Islet precursor cell (in vitro differentiated cells): Measurements from ENCODE around the gene CTNNA3.
"Not testable (repeated sequence)": the region's sequence is repeated elsewhere in the genome, so short reads cannot be mapped to it uniquely, and the experiment has no call there.

Experiments used
- DNase-seq: peaks from one replicate; pipeline ENCODE4 v3.0.0-alpha.2; 2018

The CTNNA3 gene

GRCh38 chr10:67599597-67599996 is 96.4 kb downstream of the CTNNA3 start:
- DNase-seq: no peak

DNA sequence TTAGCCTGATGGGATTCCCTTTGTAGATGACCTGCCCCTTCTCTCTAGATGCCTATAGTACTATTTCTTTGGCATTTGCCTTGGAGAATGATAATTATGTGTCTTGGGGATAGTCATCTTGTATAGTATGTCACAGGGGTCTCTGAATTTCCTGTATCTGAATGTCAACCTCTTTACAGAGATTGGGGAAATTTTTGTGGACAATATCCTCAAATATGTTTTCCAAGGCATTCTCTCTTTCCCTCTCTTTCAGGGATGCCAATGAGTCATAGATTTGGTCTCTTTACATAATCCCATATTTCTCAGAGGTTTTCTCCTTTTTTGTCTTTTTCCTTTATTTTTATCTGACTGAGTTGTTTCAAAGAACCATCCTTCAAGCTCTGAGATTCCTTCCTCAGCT is 99.4 kb downstream of the CTNNA3 start:
- no peak for DNase-seq

DNA sequence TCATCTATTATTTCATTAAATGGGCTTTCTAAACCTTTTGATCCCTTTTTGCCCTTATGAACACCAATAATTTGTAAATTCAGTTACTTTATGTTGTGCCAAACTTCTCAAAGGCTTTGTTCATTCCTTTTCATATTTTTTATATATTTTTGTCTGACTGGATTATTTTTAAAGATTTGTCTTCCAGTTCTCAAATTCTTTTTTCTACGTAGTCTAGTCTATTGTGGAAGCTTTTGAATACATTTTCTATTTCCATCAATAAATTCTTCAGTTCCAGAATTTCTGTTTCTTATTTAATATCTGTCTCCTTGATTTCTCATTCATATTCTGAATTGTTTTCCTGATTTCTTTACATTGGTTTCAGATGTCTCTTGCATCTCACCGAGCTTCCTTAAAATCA is 108.2 kb downstream of the CTNNA3 start:
- no peak for DNase-seq

- DNase-seq: no peak
Observed at GRCh38 chr10:67575532-67575931, 120.5 kb downstream of the CTNNA3 start.

- no peak for DNase-seq
Observed at GRCh38 chr10:67573484-67573883, 122.5 kb downstream of the CTNNA3 start.

- no peak for DNase-seq
Observed at GRCh38 chr10:67571503-67571902, 124.5 kb downstream of the CTNNA3 start.

- not testable (repeated sequence) for DNase-seq
Observed at GRCh38 chr10:67558311-67558710, 137.7 kb downstream of the CTNNA3 start.

DNA sequence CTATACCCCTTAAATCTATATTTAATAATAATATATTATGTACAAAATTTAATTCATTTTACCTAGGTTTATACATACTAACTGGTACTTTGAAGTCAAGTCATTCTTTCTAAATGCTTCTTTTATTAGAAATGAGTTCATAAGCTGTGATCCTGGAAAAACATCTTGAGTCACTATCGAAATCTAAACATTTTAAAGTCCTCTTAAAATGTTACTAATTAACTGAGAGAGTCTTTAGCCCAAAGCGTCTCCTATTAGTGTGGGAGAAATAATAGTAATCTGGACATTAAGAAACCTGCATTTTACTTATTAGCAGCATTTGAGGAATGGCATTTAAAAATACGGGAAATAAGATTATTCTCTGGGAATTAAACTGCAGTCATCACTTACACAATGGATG is 142.7 kb downstream of the CTNNA3 start:
- DNase-seq: no peak

DNA sequence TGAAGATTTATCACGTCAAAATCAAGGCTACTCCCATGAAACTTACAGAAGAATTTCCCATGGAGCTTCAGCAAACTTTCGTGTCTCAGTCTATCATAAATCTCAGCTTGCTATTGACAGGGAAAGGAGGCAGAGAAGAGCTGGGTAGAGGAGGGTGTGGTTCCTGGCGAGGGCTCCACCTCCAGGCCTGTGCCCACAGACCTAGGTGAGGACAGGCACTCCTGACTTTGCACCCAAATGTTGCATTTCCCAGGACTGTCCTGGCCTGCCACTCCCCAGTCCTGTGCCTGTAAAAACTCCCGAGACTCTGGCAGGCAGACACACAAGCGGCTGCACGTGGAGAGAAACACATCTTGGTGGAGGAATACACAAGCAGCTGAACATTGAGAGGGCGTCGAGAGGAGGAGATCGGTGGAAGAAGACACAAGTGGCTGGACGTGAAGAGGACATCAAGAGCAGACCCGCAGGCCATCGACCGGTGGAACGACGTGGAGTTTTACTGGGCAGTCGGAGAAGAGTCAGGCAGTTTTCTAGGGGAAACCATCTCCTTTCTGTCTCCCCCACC is 145.1 kb downstream of the CTNNA3 start:
- no peak for DNase-seq

GRCh38 chr10:67550046-67550445 is 145.9 kb downstream of the CTNNA3 start:
- DNase-seq: no peak

GRCh38 chr10:67549390-67549789 is 146.6 kb downstream of the CTNNA3 start:
- no peak for DNase-seq

DNA sequence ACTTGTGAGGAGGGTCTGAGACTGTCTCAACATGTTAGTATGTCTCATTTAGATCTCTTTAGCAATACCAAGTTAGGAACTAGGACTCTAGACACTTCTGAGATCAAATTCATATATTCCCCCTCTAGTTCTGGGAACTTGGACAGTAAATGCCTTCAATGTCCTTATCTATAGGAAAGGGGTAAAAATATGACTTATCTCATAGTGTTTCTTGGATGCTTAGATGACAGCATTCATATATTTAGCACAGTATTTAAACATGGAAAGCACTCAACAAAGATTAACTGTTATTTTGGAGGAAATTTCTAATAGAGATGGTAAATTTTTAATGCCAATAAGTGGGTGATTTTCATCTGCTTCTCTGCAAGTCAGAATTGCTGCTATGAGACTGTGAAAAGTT is 154.6 kb downstream of the CTNNA3 start:
- DNase-seq: no peak

GRCh38 chr10:67539312-67539711 is 156.7 kb downstream of the CTNNA3 start:
- DNase-seq: no peak

GRCh38 chr10:67537906-67538305 is 158.1 kb downstream of the CTNNA3 start:
- no peak for DNase-seq

DNA sequence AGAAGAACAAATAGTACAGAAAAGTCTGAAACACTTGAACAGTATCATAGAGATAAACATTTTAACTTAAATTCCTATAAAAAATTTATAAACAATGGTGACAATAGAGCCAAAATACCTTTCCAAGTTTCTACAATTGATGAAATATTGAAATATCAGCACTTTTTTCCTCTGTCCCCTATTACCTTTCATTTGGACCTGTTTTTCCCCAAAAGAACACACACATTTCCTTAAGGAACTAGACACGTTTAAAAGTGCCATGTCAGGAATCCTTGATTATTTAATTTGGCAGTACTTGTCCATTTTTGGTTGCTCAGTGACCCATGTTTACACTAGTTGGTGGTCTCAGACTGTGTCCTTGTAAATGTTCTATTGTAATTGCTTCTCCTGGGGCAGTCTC is 162.6 kb downstream of the CTNNA3 start:
- no peak for DNase-seq

- DNase-seq: not testable (repeated sequence)
Observed at GRCh38 chr10:67530990-67531389, 165.0 kb downstream of the CTNNA3 start.

- no peak for DNase-seq
Observed at GRCh38 chr10:67527351-67527750, 168.6 kb downstream of the CTNNA3 start.

GRCh38 chr10:67521546-67521945 is 174.4 kb downstream of the CTNNA3 start:
- no peak for DNase-seq

DNA sequence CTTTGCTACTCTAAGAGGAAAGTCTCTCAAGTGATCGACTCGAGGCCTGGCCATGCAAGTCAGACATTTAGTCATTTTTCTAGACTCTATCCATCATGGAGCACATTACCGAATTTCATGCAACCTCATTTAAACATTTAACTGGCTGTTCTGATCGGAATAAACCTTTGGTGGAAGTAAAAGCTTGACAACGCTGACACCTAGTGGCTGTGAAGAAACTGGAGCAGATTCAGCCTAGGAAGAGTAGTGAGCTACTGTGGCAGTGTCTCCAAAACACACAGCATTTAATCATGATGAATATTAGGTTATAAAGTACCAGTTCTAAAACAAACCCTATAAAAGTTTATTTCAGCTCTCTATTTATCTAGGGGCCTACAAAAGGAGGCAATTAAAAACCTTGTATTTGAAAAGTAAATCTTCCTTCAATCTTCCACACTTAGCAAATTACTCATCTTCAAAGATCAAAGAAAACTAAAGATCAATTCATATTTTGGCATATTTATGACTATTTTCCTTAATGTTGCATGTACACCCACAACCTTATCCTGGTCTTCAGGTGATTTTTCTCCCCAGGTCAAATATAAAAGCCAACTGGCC is 175.0 kb downstream of the CTNNA3 start:
- no peak for DNase-seq

DNA sequence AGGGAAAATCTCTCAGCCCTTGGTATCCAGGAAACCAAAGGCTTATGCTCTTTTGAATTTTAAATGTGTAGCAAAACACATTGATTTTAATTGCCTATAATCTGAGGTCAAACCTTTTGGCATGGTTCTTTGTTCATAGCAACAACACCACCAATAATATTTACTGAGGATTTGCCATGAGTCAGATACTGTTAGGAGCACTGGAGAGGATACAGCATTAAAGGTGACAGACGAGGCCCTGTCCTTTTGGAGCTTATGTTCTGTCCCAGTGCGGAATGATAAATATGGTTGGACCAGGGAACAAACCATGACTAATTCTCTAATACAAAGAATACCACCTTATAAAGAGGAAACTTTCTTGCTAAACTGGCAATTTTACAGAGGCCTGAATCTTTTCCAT is 176.6 kb downstream of the CTNNA3 start:
- DNase-seq: no peak

DNA sequence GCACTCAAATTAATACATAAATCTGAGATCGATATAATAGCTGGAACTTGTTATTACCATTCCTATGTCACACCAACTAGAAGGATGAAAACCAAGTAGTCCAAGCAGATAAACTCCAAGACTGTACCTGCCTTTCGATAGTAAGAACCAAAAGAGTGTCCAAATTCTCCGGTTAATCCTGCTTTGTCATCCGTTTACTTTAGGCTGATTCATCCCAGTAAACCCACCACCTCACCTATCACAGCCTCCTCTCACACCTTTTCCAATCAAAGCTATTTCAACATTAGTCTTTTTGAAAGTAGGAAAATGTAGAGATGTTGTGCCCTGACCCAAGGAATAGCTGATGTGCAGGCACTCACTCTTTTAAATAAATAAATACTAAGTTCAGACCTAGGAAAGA is 177.2 kb downstream of the CTNNA3 start:
- no peak for DNase-seq

DNA sequence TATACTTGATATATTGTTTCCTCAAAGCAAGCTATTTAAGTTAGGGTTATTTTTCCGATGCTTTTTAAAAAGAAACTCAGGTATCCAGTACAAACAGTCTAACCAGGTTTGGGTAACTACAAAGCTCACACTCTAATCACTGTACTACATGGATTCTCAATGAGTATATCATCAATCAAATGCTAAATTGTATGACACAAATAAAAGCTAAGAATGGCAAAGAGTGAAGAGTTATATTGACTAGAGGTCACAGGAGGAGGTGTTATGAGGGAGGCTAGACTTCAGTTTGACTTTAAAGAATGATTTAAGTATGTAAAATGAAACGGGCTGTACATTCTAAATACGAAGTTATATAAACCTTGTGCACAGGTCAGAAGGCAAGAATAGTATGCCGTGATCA is 178.0 kb downstream of the CTNNA3 start:
- DNase-seq: no peak

GRCh38 chr10:67506757-67507091 is 189.3 kb downstream of the CTNNA3 start:
- no peak for DNase-seq

- DNase-seq: no peak
Observed at GRCh38 chr10:67506083-67506756, 189.8 kb downstream of the CTNNA3 start.
